Measurements from ENCODE around the gene MMP28.
"Not testable (repeated sequence)": the region's sequence is repeated elsewhere in the genome, so short reads cannot be mapped to it uniquely, and the experiment has no call there.

Gene MMP28

GRCh38 chr17:35765086-35765710, 30.2 kb downstream of the MMP28 start:
- DNase-seq, result no peak

GRCh38 chr17:35764123-35764991, 31.1 kb downstream of the MMP28 start:
- peak; percentile 89 to 90 for DNase-seq

GRCh38 chr17:35763767-35764122, 31.7 kb downstream of the MMP28 start:
- no peak for DNase-seq

GRCh38 chr17:35761601-35762000, 33.8 kb downstream of the MMP28 start:
- DNase-seq, result no peak

- DNase-seq, result no peak
Observed at GRCh38 chr17:35760587-35760986, 34.9 kb downstream of the MMP28 start, which contains the start of gene C17orf50. C17orf50 (plus strand) TSS chr17:35760887; CDS start chr17:35760942, 55 bp downstream.

GRCh38 chr17:35757243-35757642, 38.2 kb downstream of the MMP28 start:
- no peak for DNase-seq

GRCh38 chr17:35752945-35753764, 42.3 kb downstream of the MMP28 start, which contains the start of gene GAS2L2:
GAS2L2 (minus strand) TSS chr17:35753239; CDS start chr17:35752850, 389 bp downstream.
- DNase-seq, result no peak

GRCh38 chr17:35752471-35752870, 43.0 kb downstream of the MMP28 start:
- DNase-seq, result no peak

GRCh38 chr17:35751541-35751940, 43.9 kb downstream of the MMP28 start:
- DNase-seq, result not testable (repeated sequence)

GRCh38 chr17:35750526-35751395, 44.7 kb downstream of the MMP28 start:
- DNase-seq, result no peak

- no peak for DNase-seq
Observed at GRCh38 chr17:35749560-35750412, 45.7 kb downstream of the MMP28 start.

GRCh38 chr17:35748979-35749378, 46.5 kb downstream of the MMP28 start:
- no peak for DNase-seq

GRCh38 chr17:35748341-35748841, 47.0 kb downstream of the MMP28 start:
- no peak for DNase-seq

- DNase-seq, result peak; percentile 78 to 80
Observed at GRCh38 chr17:35747540-35748017, 47.9 kb downstream of the MMP28 start.

GRCh38 chr17:35745749-35746320, 49.6 kb downstream of the MMP28 start:
- no peak for DNase-seq

GRCh38 chr17:35745246-35745645, 50.2 kb downstream of the MMP28 start:
- no peak for DNase-seq

GRCh38 chr17:35744830-35745229, 50.6 kb downstream of the MMP28 start:
- DNase-seq, result no peak

GRCh38 chr17:35743626-35744328, 51.7 kb downstream of the MMP28 start:
- DNase-seq, result peak in 1 of 2 donors; percentile 14

GRCh38 chr17:35742896-35743477, 52.5 kb downstream of the MMP28 start:
- DNase-seq, result no peak

All from CD4-positive, alpha-beta T cell treated with Interleukin-1 beta for 1 hour (primary cell).